ENCODE measurements around the gene CCDC197.

- TF ChIP-seq CTCF (IDR thresholded peaks at IDR 0.05), result no peak
- TF ChIP-seq EZH2phosphoT487 (IDR thresholded peaks at IDR 0.05), result no peak
Observed at GRCh38 chr14:93987376-93987775, 9.7 kb upstream of the CCDC197 start.

Measured in neural progenitor cell (in vitro differentiated cells).